C1 segment of cervical spinal cord (tissue), 14 donors: ENCODE results near the gene SPON1.

ENCODE experiments used
- DNase-seq, 14 donors: peaks; one replicate each; lab custom pipeline; 2025; lab: John Stamatoyannopoulos, UW

Gene SPON1

DNA sequence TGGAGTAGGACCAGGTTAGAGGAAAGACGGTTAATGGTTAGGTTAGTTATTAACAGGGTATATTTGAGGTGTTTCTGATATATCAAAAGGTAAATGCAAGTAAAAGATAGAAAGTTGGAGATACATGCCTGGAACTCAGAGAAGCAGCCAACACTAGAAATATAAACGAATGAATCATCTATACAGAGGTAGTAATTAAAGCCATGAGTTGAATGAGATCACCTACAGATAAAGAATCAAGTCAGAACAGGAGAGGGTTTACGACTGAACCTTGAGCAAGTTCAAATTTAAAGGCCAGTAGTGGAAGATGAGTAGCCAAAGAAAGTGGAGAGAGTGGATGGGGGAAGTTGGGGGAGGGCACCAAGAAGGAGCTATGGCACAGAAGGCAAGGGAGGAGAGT lies 73.9 kb downstream of the SPON1 start:
- no peak for DNase-seq

- no peak for DNase-seq
These were observed 78.5 kb downstream of the SPON1 start for GRCh38 chr11:14041040-14041439.

GRCh38 chr11:14041565-14041964 lies 79.0 kb downstream of the SPON1 start:
- DNase-seq: no peak

- DNase-seq: peak in 7 of 14 donors; percentile 11 to 90 (median 49)
These were observed 80.4 kb downstream of the SPON1 start for GRCh38 chr11:14042686-14043465.

DNA sequence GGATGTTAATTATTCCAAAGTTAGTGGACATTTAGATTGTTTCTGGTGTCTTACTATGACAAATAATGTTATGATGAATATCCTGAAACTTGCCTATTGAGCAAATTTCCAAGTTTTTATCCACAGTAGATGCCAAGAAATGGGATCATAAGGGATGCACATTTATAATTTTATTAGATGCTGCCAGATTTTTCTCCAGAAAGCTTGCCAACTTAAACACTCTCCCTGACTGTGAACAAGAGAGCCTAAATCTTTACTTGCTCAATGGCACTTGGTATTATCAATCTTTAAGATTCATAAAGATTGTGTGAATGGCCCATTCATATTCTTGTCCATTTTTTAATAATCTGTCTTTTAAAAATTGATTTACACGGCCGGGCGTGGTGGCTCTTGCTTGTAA lies 82.4 kb downstream of the SPON1 start:
- no peak for DNase-seq

- DNase-seq: no peak
These were observed 82.9 kb downstream of the SPON1 start for GRCh38 chr11:14045417-14045816.

DNA sequence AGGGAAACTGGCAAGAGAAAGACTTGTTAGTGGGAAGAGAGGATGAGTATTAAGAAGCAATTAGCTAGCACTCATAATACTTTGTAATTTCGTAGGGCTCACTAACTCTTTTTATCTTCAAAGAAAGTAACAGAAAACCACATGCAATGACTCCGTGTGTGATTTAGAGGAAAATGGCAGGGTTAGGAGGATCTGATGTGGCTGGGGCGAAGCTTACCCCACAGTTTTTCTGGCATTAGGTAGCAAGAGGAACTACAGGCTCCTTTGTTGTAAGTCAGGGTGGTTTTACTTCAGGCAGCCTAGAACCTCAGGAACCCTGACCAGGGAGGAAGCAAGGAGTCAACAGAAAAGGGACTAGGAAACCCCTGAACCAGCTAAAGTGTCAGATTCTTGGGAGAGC lies 89.7 kb downstream of the SPON1 start:
- DNase-seq: no peak

- DNase-seq: no peak
These were observed 91.9 kb downstream of the SPON1 start for GRCh38 chr11:14054116-14055107.

GRCh38 chr11:14055936-14056335 lies 93.4 kb downstream of the SPON1 start:
- DNase-seq: no peak

- DNase-seq: no peak
These were observed 95.5 kb downstream of the SPON1 start for GRCh38 chr11:14058061-14058460.

DNA sequence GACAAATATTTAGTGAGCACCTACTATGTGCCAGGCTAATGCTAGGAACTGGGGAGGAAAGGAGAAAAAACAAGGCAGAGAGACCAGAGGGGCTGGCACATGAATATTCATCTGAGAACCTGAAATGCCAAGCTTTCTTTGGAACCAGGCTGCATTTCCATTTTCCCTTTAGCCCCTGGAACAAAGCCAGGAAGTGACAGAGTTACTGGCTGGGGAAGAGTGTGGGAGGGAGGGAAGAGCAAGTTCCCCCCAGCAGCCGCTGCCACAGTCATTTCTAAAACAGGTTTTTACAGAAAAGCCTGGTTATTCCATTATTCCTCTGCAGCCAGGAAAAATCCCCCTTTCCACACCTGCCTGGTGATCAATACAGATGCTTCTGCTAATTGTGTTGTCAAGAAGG lies 97.0 kb downstream of the SPON1 start:
- DNase-seq: peak in 5 of 14 donors; percentile 3 to 51 (median 18)

- no peak for DNase-seq
These were observed 99.2 kb downstream of the SPON1 start for GRCh38 chr11:14061721-14062120.

DNA sequence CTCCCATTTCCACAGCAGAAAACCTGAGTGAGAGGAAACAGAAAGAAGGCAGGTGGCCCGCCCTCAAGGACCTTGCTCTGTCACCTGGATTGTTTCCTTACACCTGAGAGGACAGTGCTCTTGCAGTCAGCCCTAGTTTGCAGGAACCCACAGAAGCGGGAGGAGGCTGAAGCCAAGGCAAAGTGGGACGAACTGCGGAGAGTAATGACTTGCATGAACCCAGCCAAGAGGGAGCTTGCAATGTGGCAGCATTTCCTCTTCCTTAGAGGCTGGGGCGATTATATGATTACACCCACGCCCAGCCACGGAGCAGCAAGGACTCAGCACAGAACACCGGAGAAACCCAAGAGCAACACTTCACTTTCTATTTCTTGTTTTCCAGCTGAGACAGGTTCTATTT lies 102.6 kb downstream of the SPON1 start:
- peak in 1 of 14 donors; percentile 20 for DNase-seq

GRCh38 chr11:14065681-14066080 lies 103.2 kb downstream of the SPON1 start:
- DNase-seq: no peak

DNA sequence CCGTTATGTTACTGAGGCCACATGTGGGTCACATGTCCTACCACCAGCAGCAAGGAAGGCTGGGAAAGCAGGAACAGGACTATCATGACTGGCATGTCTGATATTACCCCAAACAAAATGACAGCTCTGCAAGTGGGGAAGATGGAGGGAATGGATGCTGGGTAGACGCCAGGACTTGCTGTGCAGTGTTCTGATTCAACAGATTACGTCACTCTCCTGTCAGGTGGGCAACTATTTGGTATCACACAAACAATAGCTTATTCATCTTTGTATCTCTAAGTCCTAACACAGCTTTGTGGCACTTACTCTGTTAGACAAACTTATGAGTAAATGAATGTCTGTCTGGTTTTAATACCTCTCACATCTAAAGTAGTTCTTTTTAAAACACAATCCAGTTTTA lies 105.2 kb downstream of the SPON1 start:
- peak in 1 of 14 donors; percentile 18 for DNase-seq

GRCh38 chr11:14070896-14071295 lies 108.4 kb downstream of the SPON1 start:
- DNase-seq: no peak

DNA sequence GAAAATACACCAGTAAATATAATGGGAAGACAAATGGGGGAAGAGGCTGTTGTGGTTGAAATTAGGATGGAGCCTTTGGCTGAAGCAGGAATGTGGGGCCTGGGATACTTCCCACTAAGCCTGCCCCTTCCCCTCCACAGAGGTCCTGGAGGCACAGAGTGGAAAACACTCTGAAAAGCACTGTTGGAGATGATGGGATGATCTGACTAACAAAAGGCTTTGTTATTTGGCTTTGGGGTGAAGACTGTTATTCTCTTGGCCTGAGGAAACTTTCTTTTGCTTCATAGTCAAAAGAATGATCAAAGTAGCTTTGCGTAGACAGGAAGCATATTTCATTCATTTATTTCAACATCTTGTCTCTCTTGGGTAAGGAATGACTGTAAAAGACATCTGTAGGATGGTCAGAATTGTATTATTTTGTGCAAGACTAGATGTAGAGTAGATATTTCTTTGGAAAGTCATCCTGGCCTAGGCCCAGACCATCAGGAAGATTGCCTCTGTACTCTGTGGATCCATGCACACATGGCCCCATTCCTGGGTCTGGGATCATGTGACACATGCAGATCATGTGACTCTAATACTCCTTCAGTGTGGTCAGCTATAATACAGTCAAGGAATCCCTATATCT lies 111.4 kb downstream of the SPON1 start:
- DNase-seq: no peak

DNA sequence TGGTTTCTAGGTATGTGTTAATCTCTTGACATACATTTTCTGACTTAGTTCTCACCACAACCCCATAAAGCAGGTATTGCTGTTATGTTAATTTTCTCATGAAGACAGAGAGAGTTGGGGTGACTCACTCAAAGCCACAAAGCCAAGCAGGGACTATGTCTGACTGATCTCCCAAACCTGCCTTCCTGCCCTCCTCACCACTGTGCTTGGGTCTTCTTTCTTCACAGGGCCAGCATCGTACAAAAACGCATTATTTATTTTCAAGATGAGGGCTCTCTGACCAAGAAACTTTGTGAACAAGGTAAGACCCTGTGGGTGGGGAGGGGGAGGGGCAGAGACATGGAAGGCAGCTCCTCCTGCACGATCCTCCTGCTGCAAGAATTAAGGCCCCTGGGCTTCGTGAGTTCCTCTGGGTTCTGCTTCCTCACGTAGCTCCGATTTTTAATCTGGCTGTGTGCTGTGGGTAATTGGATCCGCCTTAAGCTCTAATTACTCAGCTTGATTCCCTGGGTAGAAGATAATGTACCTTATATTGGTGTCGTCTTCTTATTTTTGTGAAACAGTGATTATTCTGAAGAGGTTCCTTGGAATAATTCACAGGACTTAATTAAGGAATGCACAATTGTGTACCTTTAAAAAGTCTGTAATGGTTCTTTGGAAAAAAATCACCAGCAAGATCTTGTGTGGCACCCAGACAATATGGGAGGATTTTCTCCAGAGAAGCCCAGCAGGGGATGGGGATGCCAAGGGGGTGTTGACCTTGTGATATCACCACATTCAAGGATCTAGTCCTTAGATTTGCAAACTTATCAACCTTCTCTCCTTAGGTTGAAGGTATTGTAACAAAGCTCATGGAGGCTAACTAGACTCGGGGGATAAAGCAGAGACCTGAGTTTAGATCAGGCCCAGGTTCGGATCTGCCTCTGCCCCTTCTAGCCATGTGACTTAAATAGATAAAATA lies 112.9 kb downstream of the SPON1 start:
- no peak for DNase-seq

DNA sequence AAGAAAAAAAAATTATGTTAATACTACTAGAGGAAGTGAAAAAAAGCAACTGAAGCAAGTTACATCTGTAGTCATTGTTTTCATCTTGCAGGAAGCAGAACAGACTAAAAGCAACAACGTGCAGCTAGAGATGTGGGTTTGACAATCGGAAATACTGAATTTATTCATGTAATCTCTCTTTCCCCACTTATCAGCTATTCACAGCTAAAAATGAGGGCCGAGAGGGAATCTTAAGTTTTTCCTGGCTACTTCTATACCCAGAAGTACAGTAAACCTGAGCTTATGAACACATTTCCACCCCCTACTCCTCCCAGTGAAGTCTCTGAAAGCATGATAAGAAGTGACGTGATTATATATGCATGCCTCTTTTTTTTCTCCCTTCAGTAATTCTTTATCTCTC lies 116.5 kb downstream of the SPON1 start:
- DNase-seq: no peak

- no peak for DNase-seq
These were observed 117.3 kb downstream of the SPON1 start for GRCh38 chr11:14079797-14080196.
